ENCODE results near the gene USP32.

GRCh38 chr17:60403523-60403810, 11.5 kb upstream of the USP32 start:
- TF ChIP-seq CTCF (conservative IDR thresholded peaks at IDR 0.05) (no peak), EZH2 (IDR thresholded peaks at IDR 0.05; ENCODE audit: low read depth) (no peak)
